Heart left ventricle (tissue), 13 donors: ENCODE measurements around the gene SLC6A9.

Source experiments
- CTCF ChIP-seq, 12 donors: fragments of 200-600 bp; sonication (generic) in 4 of 12; IDR thresholded peaks; one replicate each; pipeline versions ENCODE4 v1.5.0 to v1.8.0; 2018 to 2022; ENCODE audit warnings: antibody characterized with exemption in 12 of 12, mild to moderate bottlenecking in 5 of 12
- POLR2A ChIP-seq, 2 donors: fragments of 450-650 bp; IDR thresholded peaks; one replicate each; pipeline ENCODE4 v1.6.1; 2017; ENCODE audit warnings: antibody characterized with exemption in 2 of 2, mild to moderate bottlenecking in 2 of 2, moderate library complexity in 2 of 2
- donor health status: ischemic (EF 13 %, LVEDD 7.1; RV severe dilation, severe dysfunction).
- donor health status: DM: no; HTN: yes; CAD: no.
- donor health status: DM: no; HTN: no; CAD: no.
- donor health status: ischemic (EF 25% LVEDD 6.9; RV normal size, moderate dysfunction).
- donor health status: ischemic (EF 25% LVEDD 5.7; RV mildly dilated, moderate dysfunction).
- donor health status: ischemic (EF 35%, LVEDD 5.7; RV mildly dilated, moderate dysfunction).
- donor health status: nonischemic (EF 11% LVEDD 7.7; RV severe dilation, severe dysfunction).
- donor health status: DM: yes; HTN: yes; CAD: no.
- donor health status: PGD.
- donor health status: ischemic (EF 29% LVEDD 5.4; RV normal size, mild dysfunction).
- donor health status: nonischemic (EF 23%, LVEDD 6.1; RV moderate dilation, normal function).

GRCh38 chr1:44067266-44068250, 36.3 kb upstream of the SLC6A9 start:
- TF ChIP-seq CTCF (IDR thresholded peaks at IDR 0.05) (no peak), POLR2A (IDR thresholded peaks at IDR 0.05) (no peak)
